Breast epithelium (tissue), 3 donors: ENCODE data around the gene SP6.

ENCODE experiments used
- POLR2A ChIP-seq: fragments of 450-650 bp; IDR thresholded peaks from one replicate; pipeline ENCODE4 v1.6.1; 2016; ENCODE audit warnings: antibody characterized with exemption, mild to moderate bottlenecking, moderate library complexity
- TF ChIP-seq, protein P1 (sequence below), 3 donors: fragments of 450-650 bp; IDR thresholded peaks; one replicate each; pipeline ENCODE4 v1.5.1; 2016 to 2017; ENCODE audit warnings: antibody characterized with exemption in 3 of 3, mild to moderate bottlenecking in 3 of 3, moderate library complexity in 3 of 3

DNA sequence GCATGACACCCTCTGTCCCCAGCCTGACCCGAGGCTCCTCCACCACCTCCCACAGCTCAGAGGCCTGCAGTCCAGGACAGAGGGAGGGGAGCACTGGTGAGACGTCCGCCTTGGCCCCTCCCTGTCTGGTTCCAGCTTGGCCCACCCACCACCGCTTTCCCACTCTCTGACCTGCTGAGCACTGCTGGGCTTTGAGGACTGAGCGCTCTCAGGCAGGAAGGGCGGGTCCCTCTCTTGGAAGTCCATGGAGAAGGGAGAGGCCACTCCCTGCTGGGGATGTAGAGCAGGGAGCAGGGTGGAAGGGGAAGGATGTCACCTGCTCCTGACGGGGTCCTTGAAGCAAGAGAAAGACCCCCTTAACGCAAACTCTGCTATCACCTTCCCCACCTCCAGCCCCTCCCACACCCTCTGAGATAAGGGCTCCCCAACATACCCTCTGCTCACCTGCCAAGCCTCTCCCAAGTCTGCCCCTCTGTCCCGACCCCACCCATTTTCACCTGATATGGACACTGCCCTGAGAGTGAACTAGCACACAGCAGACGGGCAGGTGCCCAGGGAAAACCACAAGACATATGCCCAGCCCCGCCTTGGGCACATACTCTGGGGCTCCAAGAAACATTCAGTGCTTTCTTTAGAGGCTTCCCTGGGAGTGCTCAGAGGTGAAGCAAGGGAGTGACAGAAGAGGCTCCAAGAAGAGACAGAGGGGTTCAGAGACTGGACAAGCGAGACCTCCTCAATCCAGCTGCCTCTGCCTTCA, 30.8 kb downstream of the SP6 start:
- TF ChIP-seq, protein P1, sequence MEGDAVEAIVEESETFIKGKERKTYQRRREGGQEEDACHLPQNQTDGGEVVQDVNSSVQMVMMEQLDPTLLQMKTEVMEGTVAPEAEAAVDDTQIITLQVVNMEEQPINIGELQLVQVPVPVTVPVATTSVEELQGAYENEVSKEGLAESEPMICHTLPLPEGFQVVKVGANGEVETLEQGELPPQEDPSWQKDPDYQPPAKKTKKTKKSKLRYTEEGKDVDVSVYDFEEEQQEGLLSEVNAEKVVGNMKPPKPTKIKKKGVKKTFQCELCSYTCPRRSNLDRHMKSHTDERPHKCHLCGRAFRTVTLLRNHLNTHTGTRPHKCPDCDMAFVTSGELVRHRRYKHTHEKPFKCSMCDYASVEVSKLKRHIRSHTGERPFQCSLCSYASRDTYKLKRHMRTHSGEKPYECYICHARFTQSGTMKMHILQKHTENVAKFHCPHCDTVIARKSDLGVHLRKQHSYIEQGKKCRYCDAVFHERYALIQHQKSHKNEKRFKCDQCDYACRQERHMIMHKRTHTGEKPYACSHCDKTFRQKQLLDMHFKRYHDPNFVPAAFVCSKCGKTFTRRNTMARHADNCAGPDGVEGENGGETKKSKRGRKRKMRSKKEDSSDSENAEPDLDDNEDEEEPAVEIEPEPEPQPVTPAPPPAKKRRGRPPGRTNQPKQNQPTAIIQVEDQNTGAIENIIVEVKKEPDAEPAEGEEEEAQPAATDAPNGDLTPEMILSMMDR (IDR thresholded peaks at IDR 0.05) = no peak
- no peak for TF ChIP-seq POLR2A
